ENCODE measurements around the gene WNT16. TPM values are rescaled to one million over a fixed set of nuclear protein-coding genes. Genes with fewer than 3 reads are reported as not detected.

WNT16 gene
- total RNA-seq, 2 donors from 2014 or later = 0.57 to 0.93 TPM

- no peak overlapping the region for H3K27ac Mint-ChIP-seq
- Histone ChIP-seq H3K27me3 (ENCODE audit: control insufficient read depth, insufficient read depth, low read length, poor library complexity, severe bottlenecking) (no peaks in the 10 kb centered on the region), H3K9me3 (ENCODE audit: control insufficient read depth, low read length) (no peaks in the 10 kb centered on the region), H3K4me1 (ENCODE audit: control insufficient read depth, insufficient read depth, low read length) (no peaks in the 10 kb centered on the region), H3K9ac (ENCODE audit: extremely low read depth, low read length, poor library complexity, severe bottlenecking) (no peak overlapping the region), H3K27ac (ENCODE audit: low read depth, low read length) (no peak overlapping the region), H3K4me3 (ENCODE audit: low read length) (no peak overlapping the region), H3K36me3 (ENCODE audit: control insufficient read depth, insufficient read depth, low read length) (peaks cover 58% of the 10 kb centered on the region)
- H3K36me3 Mint-ChIP-seq (ENCODE audit: low read depth) = peaks cover 33% of the 10 kb centered on the region
- TF ChIP-seq, protein P1, sequence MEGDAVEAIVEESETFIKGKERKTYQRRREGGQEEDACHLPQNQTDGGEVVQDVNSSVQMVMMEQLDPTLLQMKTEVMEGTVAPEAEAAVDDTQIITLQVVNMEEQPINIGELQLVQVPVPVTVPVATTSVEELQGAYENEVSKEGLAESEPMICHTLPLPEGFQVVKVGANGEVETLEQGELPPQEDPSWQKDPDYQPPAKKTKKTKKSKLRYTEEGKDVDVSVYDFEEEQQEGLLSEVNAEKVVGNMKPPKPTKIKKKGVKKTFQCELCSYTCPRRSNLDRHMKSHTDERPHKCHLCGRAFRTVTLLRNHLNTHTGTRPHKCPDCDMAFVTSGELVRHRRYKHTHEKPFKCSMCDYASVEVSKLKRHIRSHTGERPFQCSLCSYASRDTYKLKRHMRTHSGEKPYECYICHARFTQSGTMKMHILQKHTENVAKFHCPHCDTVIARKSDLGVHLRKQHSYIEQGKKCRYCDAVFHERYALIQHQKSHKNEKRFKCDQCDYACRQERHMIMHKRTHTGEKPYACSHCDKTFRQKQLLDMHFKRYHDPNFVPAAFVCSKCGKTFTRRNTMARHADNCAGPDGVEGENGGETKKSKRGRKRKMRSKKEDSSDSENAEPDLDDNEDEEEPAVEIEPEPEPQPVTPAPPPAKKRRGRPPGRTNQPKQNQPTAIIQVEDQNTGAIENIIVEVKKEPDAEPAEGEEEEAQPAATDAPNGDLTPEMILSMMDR (conservative IDR thresholded peaks at IDR 0.05) = no peak
- H3K27me3 Mint-ChIP-seq (ENCODE audit: insufficient read depth) = no peaks in the 10 kb centered on the region
- peaks cover 12% of the 10 kb centered on the region for H3K4me1 Mint-ChIP-seq
- no peak for DNase-seq
- no peaks in the 10 kb centered on the region for H3K9me3 Mint-ChIP-seq
- no peak overlapping the region for H3K4me3 Mint-ChIP-seq
- WGBS, 2 experiments (ENCODE audit: insufficient coverage in 1 of 2, insufficient read length in 1 of 2) = 94% methylated on average over 1 of the region's 1 CpG; no CpG with 5 or more reads in 1 of the 2 experiments
Observed at GRCh38 chr7:121379930-121380329, 51.1 kb downstream of the WNT16 start.

DNA sequence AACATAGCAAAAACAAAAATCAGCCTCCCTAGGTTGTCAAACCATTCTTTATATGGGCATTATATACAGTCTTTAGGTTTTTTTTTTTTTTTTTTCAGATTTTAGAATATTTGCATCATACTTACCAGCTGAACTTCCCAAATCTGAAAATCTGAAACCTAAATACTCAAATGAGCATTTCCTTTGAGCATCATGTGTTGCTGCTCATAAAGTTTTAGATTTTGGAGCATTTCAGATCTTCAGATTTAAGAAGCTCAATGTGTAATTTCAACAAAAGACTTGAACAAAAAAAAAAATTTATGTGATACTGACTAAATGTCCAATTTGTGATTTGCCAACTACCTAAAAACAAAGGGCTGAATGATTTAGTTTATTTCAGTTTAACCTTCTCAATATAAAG is 53.7 kb downstream of the WNT16 start:
- TF ChIP-seq, protein P1 (conservative IDR thresholded peaks at IDR 0.05) = no peak
- H3K36me3 Mint-ChIP-seq (ENCODE audit: low read depth) = peaks cover 16% of the 10 kb centered on the region
- H3K27me3 Mint-ChIP-seq (ENCODE audit: insufficient read depth) = no peaks in the 10 kb centered on the region
- Histone ChIP-seq H3K27me3 (ENCODE audit: control insufficient read depth, insufficient read depth, low read length, poor library complexity, severe bottlenecking) (no peaks in the 10 kb centered on the region), H3K36me3 (ENCODE audit: control insufficient read depth, insufficient read depth, low read length) (peaks cover 35% of the 10 kb centered on the region), H3K9me3 (ENCODE audit: control insufficient read depth, low read length) (no peaks in the 10 kb centered on the region), H3K27ac (ENCODE audit: low read depth, low read length) (no peak overlapping the region), H3K4me1 (ENCODE audit: control insufficient read depth, insufficient read depth, low read length) (no peaks in the 10 kb centered on the region), H3K9ac (ENCODE audit: extremely low read depth, low read length, poor library complexity, severe bottlenecking) (no peak overlapping the region), H3K4me3 (ENCODE audit: low read length) (no peak overlapping the region)
- no peak overlapping the region for H3K27ac Mint-ChIP-seq
- no peaks in the 10 kb centered on the region for H3K9me3 Mint-ChIP-seq
- H3K4me1 Mint-ChIP-seq = peaks cover 25% of the 10 kb centered on the region
- DNase-seq = no peak
- H3K4me3 Mint-ChIP-seq = no peak overlapping the region

DNA sequence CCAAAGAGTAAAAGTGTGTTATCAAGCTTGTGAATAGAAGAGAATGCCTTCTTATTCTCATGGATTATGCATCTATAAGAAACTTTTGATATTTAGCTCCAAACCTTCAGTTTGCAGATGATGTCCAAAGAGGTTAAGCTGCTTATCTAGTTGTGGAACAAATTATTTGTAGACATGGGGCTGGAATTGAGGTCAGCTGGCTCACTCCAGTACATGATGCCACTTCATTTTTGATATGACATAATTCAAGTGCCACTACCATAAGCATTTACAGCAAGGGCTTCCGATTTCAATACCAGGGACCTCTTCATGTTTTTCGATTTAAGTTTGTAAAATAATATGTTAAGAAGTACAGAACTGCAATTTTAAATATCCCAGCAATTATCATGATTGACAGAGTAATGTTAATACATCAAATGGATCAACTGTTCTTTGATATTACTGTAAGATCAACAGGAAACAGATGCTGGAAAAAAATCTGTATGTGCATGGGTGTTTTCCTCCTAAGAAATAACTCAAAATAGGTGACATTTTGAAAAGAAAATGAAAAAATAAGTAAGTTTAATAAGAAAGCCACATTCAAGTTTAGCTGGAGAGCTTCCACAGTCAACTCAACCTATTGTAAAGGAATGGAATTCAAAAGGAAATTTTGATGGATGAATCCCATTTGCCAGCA is 54.6 kb downstream of the WNT16 start:
- H3K4me3 ChIP-seq (ENCODE audit: low read length) = no peak overlapping the region
- Mint-ChIP-seq H3K4me3 (no peak overlapping the region), H3K27me3 (ENCODE audit: insufficient read depth) (no peaks in the 10 kb centered on the region), H3K36me3 (ENCODE audit: low read depth) (peaks cover 8% of the 10 kb centered on the region), H3K9me3 (no peaks in the 10 kb centered on the region), H3K4me1 (peaks cover 25% of the 10 kb centered on the region), H3K27ac (no peak overlapping the region)
- H3K27me3 ChIP-seq (ENCODE audit: control insufficient read depth, insufficient read depth, low read length, poor library complexity, severe bottlenecking) = no peaks in the 10 kb centered on the region
- no peak overlapping the region for H3K27ac ChIP-seq (ENCODE audit: low read depth, low read length)
- TF ChIP-seq, protein P1 (conservative IDR thresholded peaks at IDR 0.05) = no peak
- peaks cover 26% of the 10 kb centered on the region for H3K36me3 ChIP-seq (ENCODE audit: control insufficient read depth, insufficient read depth, low read length)
- 80% methylated on average over 1 of the region's 2 CpGs; no CpG with 5 or more reads in 1 of the 2 experiments for WGBS, 2 experiments (ENCODE audit: insufficient coverage in 1 of 2, insufficient read length in 1 of 2)
- H3K4me1 ChIP-seq (ENCODE audit: control insufficient read depth, insufficient read depth, low read length) = no peaks in the 10 kb centered on the region
- H3K9me3 ChIP-seq (ENCODE audit: control insufficient read depth, low read length) = no peaks in the 10 kb centered on the region
- no peak for DNase-seq
- no peak overlapping the region for H3K9ac ChIP-seq (ENCODE audit: extremely low read depth, low read length, poor library complexity, severe bottlenecking)

Measured in endodermal cell (in vitro differentiated cells).